Calu3 (cell line): Measurements from ENCODE around the gene RPAP3. TPM values are rescaled to one million over a fixed set of nuclear protein-coding genes. Genes with fewer than 3 reads are reported as not detected.

Source experiments
- BruUV-seq: library from RNA; stranded (reverse); fragments of 400-500 nt; replicated peaks from 2 replicates; lab custom pipeline; 2021; lab: Mats Ljungman, UMichigan
- CTCF ChIA-PET: fragments of 300-600 bp; sonication (Branson Sonifier 250); formaldehyde crosslinking; loops from one replicate; lab custom pipeline; 2022; ENCODE audit warnings: antibody characterized with exemption; lab: Charles Lee
- DNase-seq: peaks from one replicate; pipeline ENCODE4 v3.0.0; 2022
- H3K27ac Mint-ChIP-seq: one replicate; pipeline ENCODE4 v1.8.0; 2022; ENCODE audit warnings: mixed read lengths; ENCODE audit not compliant: unreplicated experiment
- H3K27me3 Mint-ChIP-seq: one replicate; pipeline ENCODE4 v1.8.0; 2022; ENCODE audit warnings: mixed read lengths; ENCODE audit not compliant: unreplicated experiment
- H3K36me3 Mint-ChIP-seq: one replicate; pipeline ENCODE4 v1.8.0; 2022; ENCODE audit warnings: mild to moderate bottlenecking, moderate library complexity, mixed read lengths; ENCODE audit not compliant: insufficient read depth, unreplicated experiment
- H3K4me1 Mint-ChIP-seq: one replicate; pipeline ENCODE4 v1.8.0; 2022; ENCODE audit warnings: mild to moderate bottlenecking, low read depth, mixed read lengths; ENCODE audit not compliant: unreplicated experiment
- H3K4me3 Mint-ChIP-seq: one replicate; pipeline ENCODE4 v1.8.0; 2022; ENCODE audit warnings: mild to moderate bottlenecking, low read depth, moderate library complexity, mixed read lengths; ENCODE audit not compliant: unreplicated experiment
- H3K9me3 Mint-ChIP-seq: one replicate; pipeline ENCODE4 v1.8.0; 2022; ENCODE audit warnings: low read depth, mixed read lengths; ENCODE audit not compliant: unreplicated experiment
- intact Hi-C: fragments of 100-400 bp; cut with micrococcal nuclease; formaldehyde crosslinking; loops from one replicate; pipeline ENCODE4 v1.10.0; 2022; ENCODE audit not compliant: unreplicated experiment
- total RNA-seq: library from RNA; stranded (reverse); gene quantifications from 2 replicates; pipeline ENCODE4 v1.2.3, GENCODE V29; 2022
- TF ChIP-seq, protein P1 (sequence below): fragments of 200-600 bp; IDR thresholded peaks from one replicate; pipeline ENCODE4 v1.8.0; 2022; ENCODE audit warnings: antibody characterized with exemption; ENCODE audit not compliant: unreplicated experiment

Gene RPAP3
- total RNA-seq, 1 experiment from 2014 or later: 33.5 TPM

DNA sequence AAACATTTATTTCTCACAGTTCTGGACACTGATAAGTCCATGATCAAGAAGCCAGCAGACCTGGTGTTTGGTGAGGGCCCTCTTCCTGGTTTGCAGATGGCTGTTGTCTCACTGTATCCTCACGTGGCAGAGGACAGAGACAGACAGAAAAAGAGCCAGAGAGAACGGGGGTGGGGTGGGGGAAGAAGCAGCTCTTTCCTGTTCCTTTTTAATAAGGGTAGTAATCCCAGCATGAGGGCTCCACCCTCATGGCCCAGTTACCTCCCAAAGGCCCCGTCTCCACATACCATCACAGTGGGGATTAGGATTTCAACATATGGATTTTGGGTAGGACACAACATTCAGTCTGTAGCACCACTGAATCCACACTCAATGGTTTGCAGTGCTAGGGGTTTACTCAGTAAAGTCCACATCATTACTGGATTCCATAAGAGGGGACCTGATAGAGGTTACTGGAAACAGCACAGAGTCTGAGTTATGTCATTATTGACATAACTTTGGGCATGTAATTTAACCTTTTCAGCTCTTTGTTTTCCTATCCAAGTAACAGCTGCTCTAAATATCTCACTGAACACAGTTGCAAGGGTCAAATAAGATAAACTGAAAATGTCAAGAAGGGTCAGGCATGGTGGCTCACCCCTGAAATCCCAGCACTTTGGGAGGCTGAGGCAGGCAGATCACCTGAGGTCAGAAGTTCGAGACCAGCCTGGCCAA is 53.2 kb downstream of the RPAP3 start:
- H3K36me3 Mint-ChIP-seq: no peaks in the 10 kb centered on the region
- CTCF ChIA-PET: interaction anchor here (1.0 to 1.1 kb wide), 2 partner anchors 15 to 620 kb away, joined by 3 to 6 read pairs; no protein-coding TSS in a partner anchor
- H3K27ac Mint-ChIP-seq: no peak overlapping the region
- intact Hi-C loops: no loop called here
- no peak for DNase-seq
- TF ChIP-seq, protein P1, sequence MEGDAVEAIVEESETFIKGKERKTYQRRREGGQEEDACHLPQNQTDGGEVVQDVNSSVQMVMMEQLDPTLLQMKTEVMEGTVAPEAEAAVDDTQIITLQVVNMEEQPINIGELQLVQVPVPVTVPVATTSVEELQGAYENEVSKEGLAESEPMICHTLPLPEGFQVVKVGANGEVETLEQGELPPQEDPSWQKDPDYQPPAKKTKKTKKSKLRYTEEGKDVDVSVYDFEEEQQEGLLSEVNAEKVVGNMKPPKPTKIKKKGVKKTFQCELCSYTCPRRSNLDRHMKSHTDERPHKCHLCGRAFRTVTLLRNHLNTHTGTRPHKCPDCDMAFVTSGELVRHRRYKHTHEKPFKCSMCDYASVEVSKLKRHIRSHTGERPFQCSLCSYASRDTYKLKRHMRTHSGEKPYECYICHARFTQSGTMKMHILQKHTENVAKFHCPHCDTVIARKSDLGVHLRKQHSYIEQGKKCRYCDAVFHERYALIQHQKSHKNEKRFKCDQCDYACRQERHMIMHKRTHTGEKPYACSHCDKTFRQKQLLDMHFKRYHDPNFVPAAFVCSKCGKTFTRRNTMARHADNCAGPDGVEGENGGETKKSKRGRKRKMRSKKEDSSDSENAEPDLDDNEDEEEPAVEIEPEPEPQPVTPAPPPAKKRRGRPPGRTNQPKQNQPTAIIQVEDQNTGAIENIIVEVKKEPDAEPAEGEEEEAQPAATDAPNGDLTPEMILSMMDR: no peak
- H3K27me3 Mint-ChIP-seq: no peaks in the 10 kb centered on the region
- no peaks in the 10 kb centered on the region for H3K4me1 Mint-ChIP-seq
- no peaks in the 10 kb centered on the region for H3K9me3 Mint-ChIP-seq
- H3K4me3 Mint-ChIP-seq: no peak overlapping the region
- BruUV-seq: no TSS peak

DNA sequence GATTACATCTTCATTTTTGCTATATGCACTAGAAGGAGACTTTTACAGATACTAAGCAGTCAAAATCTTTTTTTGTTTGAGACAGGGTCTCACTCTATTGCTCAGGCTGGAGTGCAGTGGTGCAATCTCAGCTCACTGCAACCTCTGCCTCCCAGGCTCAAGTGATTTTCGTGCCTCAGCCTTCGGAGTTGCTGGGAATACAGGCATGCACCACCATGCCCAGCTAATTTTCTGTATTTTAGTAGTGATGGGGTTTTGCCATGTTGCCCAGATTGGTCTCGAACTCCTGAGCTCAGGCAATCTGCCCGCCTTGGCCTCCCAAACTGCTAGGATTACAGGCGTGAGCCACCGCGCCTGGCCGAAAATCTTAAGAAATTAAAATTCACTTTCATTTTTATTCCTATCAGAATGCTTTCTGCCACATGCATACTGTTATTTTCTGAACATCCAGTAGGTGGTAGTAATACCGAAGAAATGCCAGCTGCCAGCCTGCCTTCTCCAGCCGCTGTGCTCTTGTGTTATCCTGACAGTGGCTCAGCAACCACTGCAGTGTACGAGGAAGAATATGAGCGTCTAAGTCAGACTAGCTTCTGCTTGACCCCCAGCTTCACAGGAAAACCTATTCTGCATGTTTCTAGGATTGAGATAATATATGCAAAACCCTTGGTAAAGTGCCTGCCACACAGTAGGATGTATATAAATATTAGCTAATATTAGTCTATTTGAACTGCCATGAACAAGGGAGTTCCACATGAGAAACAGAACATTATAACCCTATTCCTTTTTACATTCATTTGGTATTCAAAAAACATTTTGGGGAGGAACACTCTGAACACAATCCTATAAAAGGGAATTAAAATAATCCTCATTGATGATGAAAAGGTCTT is 54.2 kb downstream of the RPAP3 start:
- no peaks in the 10 kb centered on the region for H3K9me3 Mint-ChIP-seq

DNA sequence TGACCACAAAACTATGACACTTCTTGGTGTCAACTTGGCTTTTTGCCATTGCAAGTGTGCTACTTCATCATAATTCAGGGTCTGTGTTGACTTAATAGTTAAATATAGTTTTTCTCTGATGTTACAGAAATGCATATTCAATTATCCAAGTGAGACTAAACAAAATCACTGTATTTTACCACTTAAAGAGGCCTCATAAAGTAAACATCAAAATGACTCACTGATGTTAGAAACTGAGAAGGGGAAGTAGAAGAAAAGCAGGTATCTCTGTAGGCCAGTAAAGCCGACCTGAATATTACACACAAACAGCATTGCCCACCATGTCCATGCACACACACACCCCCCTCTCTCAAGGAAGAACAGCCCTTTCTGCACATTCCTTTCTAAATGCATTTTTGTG is 55.4 kb downstream of the RPAP3 start:
- H3K27ac Mint-ChIP-seq: no peak overlapping the region
- no peak for DNase-seq
- TF ChIP-seq, protein P1: no peak
- no peak overlapping the region for H3K4me3 Mint-ChIP-seq
- H3K4me1 Mint-ChIP-seq: no peaks in the 10 kb centered on the region
- intact Hi-C loops: no loop called here
- no peaks in the 10 kb centered on the region for H3K27me3 Mint-ChIP-seq
- BruUV-seq: no TSS peak
- CTCF ChIA-PET: no interaction called here
- H3K36me3 Mint-ChIP-seq: no peaks in the 10 kb centered on the region
- H3K9me3 Mint-ChIP-seq: no peaks in the 10 kb centered on the region

More for the DNA sequence above, 54.2 kb downstream of the RPAP3 start:
- H3K4me1 Mint-ChIP-seq: no peaks in the 10 kb centered on the region
- H3K4me3 Mint-ChIP-seq: no peak overlapping the region
- intact Hi-C loops: no loop called here
- H3K27me3 Mint-ChIP-seq: no peaks in the 10 kb centered on the region
- H3K27ac Mint-ChIP-seq: no peak overlapping the region
- TF ChIP-seq, protein P1: peak; percentile 28
- H3K36me3 Mint-ChIP-seq: no peaks in the 10 kb centered on the region
- CTCF ChIA-PET: interaction anchor here (0.6 to 1.1 kb wide), 3 partner anchors 35 to 619 kb away, joined by 5 to 9 read pairs (median 6); no protein-coding TSS in a partner anchor
- no TSS peak for BruUV-seq
- DNase-seq: peak; percentile 23

DNA sequence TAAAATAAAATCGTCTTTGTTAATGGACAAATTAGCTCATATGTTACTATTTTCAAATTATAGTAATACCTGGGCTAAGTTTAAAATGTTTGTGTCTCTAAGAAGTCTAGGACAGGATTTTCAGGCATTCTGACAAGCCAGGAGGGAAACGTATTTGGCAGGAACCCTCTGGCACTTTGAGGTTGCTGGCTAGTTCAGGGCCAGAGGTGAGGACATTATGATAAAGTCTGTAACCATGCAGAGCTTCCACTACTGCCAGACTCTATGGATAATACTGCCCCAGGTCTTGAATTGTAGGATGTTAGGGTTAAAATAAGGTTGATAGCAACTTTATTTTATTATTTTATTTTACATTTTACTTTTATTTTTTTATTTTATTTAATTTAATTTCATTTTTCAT is 56.4 kb downstream of the RPAP3 start:
- Mint-ChIP-seq H3K4me1 (no peaks in the 10 kb centered on the region), H3K4me3 (no peak overlapping the region), H3K9me3 (no peaks in the 10 kb centered on the region), H3K27ac (no peak overlapping the region), H3K36me3 (no peaks in the 10 kb centered on the region), H3K27me3 (no peaks in the 10 kb centered on the region)
- BruUV-seq: no TSS peak
- TF ChIP-seq, protein P1: no peak
- CTCF ChIA-PET: no interaction called here
- DNase-seq: no peak
- intact Hi-C loops: no loop called here
